Liver (tissue), 3 donors: ENCODE results near the gene NDC80.

Source experiments
- EGR1 ChIP-seq, 2 donors: IDR thresholded peaks; 2 replicates each; pipeline ENCODE4 v1.6.1; 2016 to 2018; ENCODE audit warnings: antibody characterized with exemption in 2 of 2, low read depth in 2 of 2
- HNF4G ChIP-seq: IDR thresholded peaks from 2 replicates; pipeline ENCODE4 v1.6.1; 2016; ENCODE audit warnings: antibody characterized with exemption
- JUND ChIP-seq, 2 donors: IDR thresholded peaks; 2 replicates each; pipeline ENCODE4 v1.6.1; 2016; ENCODE audit warnings: antibody characterized with exemption in 2 of 2
- RXRA ChIP-seq, 2 donors: IDR thresholded peaks; 2 replicates each; pipeline ENCODE4 v1.6.1; 2017 to 2018; ENCODE audit warnings: antibody characterized with exemption in 2 of 2, mild to moderate bottlenecking in 1 of 2
- TAF1 ChIP-seq: conservative IDR thresholded peaks from 2 replicates; pipeline ENCODE4 v1.6.1; 2016; ENCODE audit warnings: antibody characterized with exemption, mild to moderate bottlenecking
- TF ChIP-seq, protein P1 (sequence below): fragments of 150-350 bp; IDR thresholded peaks from 2 replicates; pipeline ENCODE4 v1.5.1; 2017; ENCODE audit warnings: improper control_type of control experiment, low read depth, low read length; ENCODE audit not compliant: missing input control
- TF ChIP-seq, protein P2 (sequence below): IDR thresholded peaks from 2 replicates; pipeline ENCODE4 v1.6.1; 2016; ENCODE audit warnings: antibody characterized with exemption, mild to moderate bottlenecking
- TF ChIP-seq, protein P3 (sequence below): IDR thresholded peaks from 2 replicates; pipeline ENCODE4 v1.6.1; 2016; ENCODE audit warnings: antibody characterized with exemption
- TF ChIP-seq, protein P4 (sequence below): IDR thresholded peaks from 2 replicates; pipeline ENCODE4 v1.6.1; 2016; ENCODE audit warnings: antibody characterized with exemption
- donor health status: healthy.
- donor health status: healthy.

DNA sequence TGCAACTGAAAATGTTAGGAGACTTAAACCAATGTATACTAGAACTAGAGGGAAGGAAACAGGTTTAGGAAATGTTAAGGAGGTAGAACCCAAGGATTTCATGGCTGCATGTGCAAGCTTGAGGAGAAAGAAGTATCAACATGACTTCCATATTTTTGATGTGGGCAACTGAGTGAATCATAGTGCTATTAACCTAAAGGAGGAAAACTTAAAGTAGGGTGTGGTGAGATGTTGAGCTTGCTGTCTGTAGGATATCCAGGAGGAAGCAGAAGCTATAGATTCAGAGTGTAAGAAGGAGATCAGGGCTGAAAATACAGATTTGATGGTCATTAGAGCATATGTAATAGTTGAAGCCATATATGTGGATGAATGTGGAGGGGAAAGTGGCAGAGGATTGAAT, 31.5 kb downstream of the NDC80 start:
- TF ChIP-seq, protein P1, sequence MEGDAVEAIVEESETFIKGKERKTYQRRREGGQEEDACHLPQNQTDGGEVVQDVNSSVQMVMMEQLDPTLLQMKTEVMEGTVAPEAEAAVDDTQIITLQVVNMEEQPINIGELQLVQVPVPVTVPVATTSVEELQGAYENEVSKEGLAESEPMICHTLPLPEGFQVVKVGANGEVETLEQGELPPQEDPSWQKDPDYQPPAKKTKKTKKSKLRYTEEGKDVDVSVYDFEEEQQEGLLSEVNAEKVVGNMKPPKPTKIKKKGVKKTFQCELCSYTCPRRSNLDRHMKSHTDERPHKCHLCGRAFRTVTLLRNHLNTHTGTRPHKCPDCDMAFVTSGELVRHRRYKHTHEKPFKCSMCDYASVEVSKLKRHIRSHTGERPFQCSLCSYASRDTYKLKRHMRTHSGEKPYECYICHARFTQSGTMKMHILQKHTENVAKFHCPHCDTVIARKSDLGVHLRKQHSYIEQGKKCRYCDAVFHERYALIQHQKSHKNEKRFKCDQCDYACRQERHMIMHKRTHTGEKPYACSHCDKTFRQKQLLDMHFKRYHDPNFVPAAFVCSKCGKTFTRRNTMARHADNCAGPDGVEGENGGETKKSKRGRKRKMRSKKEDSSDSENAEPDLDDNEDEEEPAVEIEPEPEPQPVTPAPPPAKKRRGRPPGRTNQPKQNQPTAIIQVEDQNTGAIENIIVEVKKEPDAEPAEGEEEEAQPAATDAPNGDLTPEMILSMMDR: no peak
- TF ChIP-seq TAF1: no peak
- no peak for TF ChIP-seq HNF4G
- TF ChIP-seq, protein P2, sequence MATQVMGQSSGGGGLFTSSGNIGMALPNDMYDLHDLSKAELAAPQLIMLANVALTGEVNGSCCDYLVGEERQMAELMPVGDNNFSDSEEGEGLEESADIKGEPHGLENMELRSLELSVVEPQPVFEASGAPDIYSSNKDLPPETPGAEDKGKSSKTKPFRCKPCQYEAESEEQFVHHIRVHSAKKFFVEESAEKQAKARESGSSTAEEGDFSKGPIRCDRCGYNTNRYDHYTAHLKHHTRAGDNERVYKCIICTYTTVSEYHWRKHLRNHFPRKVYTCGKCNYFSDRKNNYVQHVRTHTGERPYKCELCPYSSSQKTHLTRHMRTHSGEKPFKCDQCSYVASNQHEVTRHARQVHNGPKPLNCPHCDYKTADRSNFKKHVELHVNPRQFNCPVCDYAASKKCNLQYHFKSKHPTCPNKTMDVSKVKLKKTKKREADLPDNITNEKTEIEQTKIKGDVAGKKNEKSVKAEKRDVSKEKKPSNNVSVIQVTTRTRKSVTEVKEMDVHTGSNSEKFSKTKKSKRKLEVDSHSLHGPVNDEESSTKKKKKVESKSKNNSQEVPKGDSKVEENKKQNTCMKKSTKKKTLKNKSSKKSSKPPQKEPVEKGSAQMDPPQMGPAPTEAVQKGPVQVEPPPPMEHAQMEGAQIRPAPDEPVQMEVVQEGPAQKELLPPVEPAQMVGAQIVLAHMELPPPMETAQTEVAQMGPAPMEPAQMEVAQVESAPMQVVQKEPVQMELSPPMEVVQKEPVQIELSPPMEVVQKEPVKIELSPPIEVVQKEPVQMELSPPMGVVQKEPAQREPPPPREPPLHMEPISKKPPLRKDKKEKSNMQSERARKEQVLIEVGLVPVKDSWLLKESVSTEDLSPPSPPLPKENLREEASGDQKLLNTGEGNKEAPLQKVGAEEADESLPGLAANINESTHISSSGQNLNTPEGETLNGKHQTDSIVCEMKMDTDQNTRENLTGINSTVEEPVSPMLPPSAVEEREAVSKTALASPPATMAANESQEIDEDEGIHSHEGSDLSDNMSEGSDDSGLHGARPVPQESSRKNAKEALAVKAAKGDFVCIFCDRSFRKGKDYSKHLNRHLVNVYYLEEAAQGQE: no peak
- TF ChIP-seq, protein P3, sequence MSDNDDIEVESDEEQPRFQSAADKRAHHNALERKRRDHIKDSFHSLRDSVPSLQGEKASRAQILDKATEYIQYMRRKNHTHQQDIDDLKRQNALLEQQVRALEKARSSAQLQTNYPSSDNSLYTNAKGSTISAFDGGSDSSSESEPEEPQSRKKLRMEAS: no peak
- no peak for TF ChIP-seq EGR1 (IDR thresholded peaks at IDR 0.05; ENCODE audit: low read depth in 2 of 2)
- TF ChIP-seq, protein P4, sequence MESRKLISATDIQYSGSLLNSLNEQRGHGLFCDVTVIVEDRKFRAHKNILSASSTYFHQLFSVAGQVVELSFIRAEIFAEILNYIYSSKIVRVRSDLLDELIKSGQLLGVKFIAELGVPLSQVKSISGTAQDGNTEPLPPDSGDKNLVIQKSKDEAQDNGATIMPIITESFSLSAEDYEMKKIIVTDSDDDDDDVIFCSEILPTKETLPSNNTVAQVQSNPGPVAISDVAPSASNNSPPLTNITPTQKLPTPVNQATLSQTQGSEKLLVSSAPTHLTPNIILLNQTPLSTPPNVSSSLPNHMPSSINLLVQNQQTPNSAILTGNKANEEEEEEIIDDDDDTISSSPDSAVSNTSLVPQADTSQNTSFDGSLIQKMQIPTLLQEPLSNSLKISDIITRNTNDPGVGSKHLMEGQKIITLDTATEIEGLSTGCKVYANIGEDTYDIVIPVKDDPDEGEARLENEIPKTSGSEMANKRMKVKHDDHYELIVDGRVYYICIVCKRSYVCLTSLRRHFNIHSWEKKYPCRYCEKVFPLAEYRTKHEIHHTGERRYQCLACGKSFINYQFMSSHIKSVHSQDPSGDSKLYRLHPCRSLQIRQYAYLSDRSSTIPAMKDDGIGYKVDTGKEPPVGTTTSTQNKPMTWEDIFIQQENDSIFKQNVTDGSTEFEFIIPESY: no peak
- TF ChIP-seq RXRA (IDR thresholded peaks at IDR 0.05): no peak
- TF ChIP-seq JUND (IDR thresholded peaks at IDR 0.05): no peak
